K562 (cell line): ENCODE results near the gene VGLL1. TPM values are rescaled to one million over a fixed set of nuclear protein-coding genes. Genes with fewer than 3 reads are reported as not detected.

Source experiments
- CEBPZ ChIP-seq: fragments of 150-350 bp; IDR thresholded peaks from 2 replicates; pipeline ENCODE4 v1.6.1; 2014; ENCODE audit warnings: low read depth, mild to moderate bottlenecking, low read length, borderline replicate concordance
- CUX1 ChIP-seq: fragments of 200-800 bp; sonication (Bioruptor generic); IDR thresholded peaks from 2 replicates; pipeline ENCODE4 v1.6.1; 2016; ENCODE audit warnings: missing genetic modification characterization, missing compliant biosample characterization
- E2F6 ChIP-seq, 2 experiments: IDR thresholded peaks; 2 replicates each; pipeline ENCODE4 v1.6.1; 2011; ENCODE audit warnings: borderline replicate concordance in 1 of 2, control low read depth in 1 of 2, low read depth in 1 of 2, low read length in 1 of 2, mild to moderate bottlenecking in 1 of 2, mixed read lengths in 1 of 2, moderate library complexity in 1 of 2; ENCODE audit not compliant: insufficient read depth in 1 of 2, insufficient read length in 1 of 2, poor library complexity in 1 of 2, severe bottlenecking in 1 of 2; ENCODE audit errors: extremely low read depth in 1 of 2
- FOXP1 ChIP-seq: sonication (generic); formaldehyde crosslinking; IDR thresholded peaks from 2 replicates; pipeline ENCODE4 v1.8.0; 2022; ENCODE audit warnings: mild to moderate bottlenecking, missing genetic modification reagents
- L3MBTL2 ChIP-seq: fragments of 450-650 bp; IDR thresholded peaks from 2 replicates; pipeline ENCODE4 v1.6.1; 2016; ENCODE audit warnings: mild to moderate bottlenecking, moderate library complexity
- NR0B1 ChIP-seq: fragments of 450-650 bp; IDR thresholded peaks from one replicate; pipeline ENCODE4 v1.6.1; 2018; ENCODE audit warnings: mild to moderate bottlenecking, moderate library complexity; ENCODE audit not compliant: partially characterized antibody
- NRF1 ChIP-seq, 2 experiments: fragments of 450-650 bp; IDR thresholded peaks in 1 of 2; conservative IDR thresholded peaks in 1 of 2; 2 replicates each; pipeline ENCODE4 v1.6.1; 2014; ENCODE audit warnings: mild to moderate bottlenecking in 2 of 2
- PRPF4 ChIP-seq: fragments of 200-400 bp; formaldehyde crosslinking; IDR thresholded peaks from one replicate; pipeline ENCODE4 v1.6.1; 2017; ENCODE audit warnings: low read length, low read depth, mild to moderate bottlenecking; ENCODE audit not compliant: insufficient read depth, poor library complexity, severe bottlenecking
- SIN3B ChIP-seq: fragments of 450-650 bp; IDR thresholded peaks from 2 replicates; pipeline ENCODE4 v1.6.1; 2017; ENCODE audit warnings: low read depth, mild to moderate bottlenecking, moderate library complexity
- SUPT5H ChIP-seq: fragments of 450-650 bp; IDR thresholded peaks from 2 replicates; pipeline ENCODE4 v1.6.1; 2016
- TBP ChIP-seq: optimal IDR thresholded peaks from 2 replicates; pipeline ENCODE3; 2011; ENCODE audit warnings: low read depth, low read length, improper control_type of control experiment
- TFAM ChIP-seq: fragments of 250-450 bp; sonication (Bioruptor Pico); conservative IDR thresholded peaks from 2 replicates; pipeline ENCODE4 v1.5.0; 2021; ENCODE audit warnings: mild to moderate bottlenecking, moderate library complexity
- ZNF12 ChIP-seq: sonication (generic); formaldehyde crosslinking; IDR thresholded peaks from 2 replicates; pipeline ENCODE4 v1.4.0; 2020; ENCODE audit warnings: mild to moderate bottlenecking, missing genetic modification reagents
- ZNF134 ChIP-seq: fragments of 250-450 bp; sonication (Bioruptor Pico); conservative IDR thresholded peaks from 2 replicates; pipeline ENCODE4 v1.4.0; 2020
- ZNF780A ChIP-seq: fragments of 250-450 bp; sonication (Bioruptor Pico); IDR thresholded peaks from 2 replicates; pipeline ENCODE4 v1.5.0; 2021; ENCODE audit warnings: mild to moderate bottlenecking
- polyA plus RNA-seq, 8 experiments: library from polyadenylated mRNA; depleted of rRNA in 4 of 8; stranded (reverse) in 5 of 8; unstranded in 3 of 8; fragments of >200 nt; fragmentation: Nextera tagmentation in 2 of 8; fragmentation: Illumina TruSeq in 1 of 8; extraction: Ambion mirVana in 2 of 8; extraction: Trizol in 1 of 8; gene quantifications; 2 replicates each; pipeline versions ENCODE4 v1.2.1 to v1.2.3, GENCODE V29; 2011 to 2014; ENCODE audit warnings: inconsistent platforms in 1 of 8, missing spikeins in 1 of 8
- total RNA-seq, 7 experiments: library from RNA; depleted of rRNA in 6 of 7; stranded (reverse); fragments of >200 nt in 6 of 7; fragmentation: Illumina TruSeq in 2 of 7; extraction: Trizol in 2 of 7; gene quantifications; 2 replicates each; pipeline versions ENCODE4 v1.2.1 to v1.2.3, GENCODE V29; 2011 to 2021; ENCODE audit warnings: low replicate concordance in 1 of 7

The VGLL1 gene
- total and polyA plus RNA-seq, 9 of the 15 experiments (the other 6 are each of a cell fraction or from before 2014, with no cell fraction given): not detected

- peak; percentile 70 for TF ChIP-seq TBP
- no peak for TF ChIP-seq CUX1
- TF ChIP-seq NR0B1: no peak
- TF ChIP-seq SIN3B: peak; percentile 96
- peak in 1 of 2 experiments; percentile 68 for TF ChIP-seq E2F6 (IDR thresholded peaks at IDR 0.05; ENCODE audit: borderline replicate concordance in 1 of 2, extremely low read depth in 1 of 2, insufficient read depth in 1 of 2, insufficient read length in 1 of 2, low read depth in 1 of 2, low read length in 1 of 2, poor library complexity in 1 of 2, severe bottlenecking in 1 of 2)
- peak in 1 of 2 experiments; percentile 60; a peak in 3 of 4 replicates for TF ChIP-seq NRF1 (conservative IDR thresholded peaks at IDR 0.05 in 1 of 2, IDR thresholded peaks at IDR 0.05 in 1 of 2)
- TF ChIP-seq ZNF780A (CRISPR knock-in tag): no peak
- TF ChIP-seq ZNF134 (CRISPR knock-in tag): no peak
- no peak for TF ChIP-seq FOXP1 (CRISPR knock-in tag)
- TF ChIP-seq TFAM (CRISPR knock-in tag): no peak
- no peak for TF ChIP-seq ZNF12
- TF ChIP-seq L3MBTL2: peak; percentile 66
- TF ChIP-seq SUPT5H: peak; percentile 78
- no peak for TF ChIP-seq PRPF4
- TF ChIP-seq CEBPZ: no peak
Measured at GRCh38 chrX:136496764-136497555, 35.1 kb upstream of the VGLL1 start (continued).
